Subcutaneous abdominal adipose tissue (tissue), 5 donors: ENCODE measurements around the gene TTPAL.

Source experiments
- H3K27ac ChIP-seq: one replicate; pipeline ENCODE4 v1.7.0; 2013; ENCODE audit warnings: low read depth, mild to moderate bottlenecking, inconsistent platforms, low read length, moderate library complexity
- H3K27me3 ChIP-seq, 5 donors: one replicate each; pipeline ENCODE4 v1.7.0; 2013; ENCODE audit warnings: low read length in 5 of 5, inconsistent platforms in 1 of 5; ENCODE audit not compliant: control insufficient read depth in 5 of 5, insufficient read depth in 4 of 5
- H3K36me3 ChIP-seq, 5 donors: one replicate each; pipeline ENCODE4 v1.7.0; 2013; ENCODE audit warnings: low read length in 5 of 5; ENCODE audit not compliant: control insufficient read depth in 5 of 5, insufficient read depth in 5 of 5
- H3K4me1 ChIP-seq, 5 donors: one replicate each; pipeline ENCODE4 v1.7.0; 2013; ENCODE audit warnings: low read length in 5 of 5, mild to moderate bottlenecking in 3 of 5, moderate library complexity in 1 of 5; ENCODE audit not compliant: control insufficient read depth in 5 of 5, insufficient read depth in 5 of 5
- H3K4me3 ChIP-seq, 5 donors: one replicate each; pipeline ENCODE4 v1.7.0; 2013; ENCODE audit warnings: low read length in 5 of 5, low read depth in 1 of 5
- H3K9ac ChIP-seq, 5 donors: one replicate each; pipeline ENCODE4 v1.7.0; 2013; ENCODE audit warnings: low read length in 5 of 5, mild to moderate bottlenecking in 4 of 5, moderate library complexity in 3 of 5
- H3K9me3 ChIP-seq, 5 donors: one replicate each; pipeline ENCODE4 v1.7.0; 2013; ENCODE audit warnings: low read length in 5 of 5; ENCODE audit not compliant: control insufficient read depth in 5 of 5
- donor health status: healthy.
- donor health status: healthy.
- donor health status: healthy.
- donor health status: healthy.
- donor health status: healthy.

TTPAL gene

DNA sequence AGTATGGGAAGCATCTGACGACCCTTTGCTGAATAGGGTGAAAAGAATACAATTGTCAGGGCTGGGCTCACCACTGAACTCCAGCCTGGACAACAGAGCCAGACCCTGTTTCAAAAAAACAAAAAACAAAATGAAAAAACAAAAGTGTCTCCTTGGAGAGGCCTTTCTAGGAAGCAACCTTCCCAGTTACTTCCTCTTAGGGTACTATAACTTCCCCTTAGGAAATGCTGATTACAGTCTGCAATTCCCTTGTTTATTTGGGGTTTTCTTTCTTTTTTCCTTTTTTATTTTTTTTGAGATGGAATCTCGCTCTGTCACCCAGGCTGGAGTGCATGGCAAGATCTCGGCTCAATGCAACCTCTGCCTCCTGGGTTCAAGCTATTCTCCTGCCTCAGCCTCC lies 20.5 kb upstream of the TTPAL start:
- Histone ChIP-seq H3K9me3 (no peaks in the 10 kb centered on the region), H3K27ac (no peak overlapping the region), H3K4me3 (no peak overlapping the region), H3K4me1 (peaks cover 0 to 3% (median 0%) of the 10 kb centered on the region in 5 donors), H3K27me3 (peaks cover 0 to 3% (median 0%) of the 10 kb centered on the region in 5 donors), H3K9ac (no peak overlapping the region), H3K36me3 (no peaks in the 10 kb centered on the region)

- Histone ChIP-seq H3K9ac (no peak overlapping the region), H3K36me3 (no peaks in the 10 kb centered on the region), H3K4me3 (no peak overlapping the region), H3K27me3 (no peaks in the 10 kb centered on the region), H3K9me3 (no peaks in the 10 kb centered on the region), H3K4me1 (peaks cover 0 to 3% (median 0%) of the 10 kb centered on the region in 5 donors), H3K27ac (no peak overlapping the region)
Measured at GRCh38 chr20:44456611-44457010, 19.1 kb upstream of the TTPAL start.

GRCh38 chr20:44457016-44457415 lies 18.7 kb upstream of the TTPAL start:
- Histone ChIP-seq H3K4me1 (peaks cover 0 to 3% (median 0%) of the 10 kb centered on the region in 5 donors), H3K27ac (no peak overlapping the region), H3K9me3 (no peaks in the 10 kb centered on the region), H3K4me3 (no peak overlapping the region), H3K9ac (no peak overlapping the region), H3K36me3 (no peaks in the 10 kb centered on the region), H3K27me3 (no peaks in the 10 kb centered on the region)

DNA sequence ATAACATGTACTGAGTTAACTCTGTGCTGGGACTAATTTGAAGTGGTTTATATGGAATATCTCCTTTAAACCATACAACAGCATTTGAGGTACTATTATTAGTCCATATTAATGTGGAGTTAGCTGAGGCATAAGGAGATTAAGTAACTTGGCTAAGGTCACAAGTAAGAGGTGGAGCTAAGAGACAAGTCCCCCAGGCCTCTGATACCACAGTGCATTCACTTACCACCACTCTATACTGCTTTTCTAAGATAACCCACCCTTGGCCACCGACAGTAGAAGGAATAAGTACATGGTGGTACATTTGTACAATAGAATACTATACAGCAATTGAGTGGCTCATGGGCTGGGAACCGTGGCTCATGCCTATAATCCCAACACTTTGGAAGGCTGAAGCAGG lies 16.4 kb upstream of the TTPAL start:
- Histone ChIP-seq H3K27me3 (no peaks in the 10 kb centered on the region), H3K4me1 (peaks cover 0 to 3% (median 0%) of the 10 kb centered on the region in 5 donors), H3K9ac (no peak overlapping the region), H3K9me3 (no peaks in the 10 kb centered on the region), H3K36me3 (no peaks in the 10 kb centered on the region), H3K4me3 (no peak overlapping the region), H3K27ac (no peak overlapping the region)

GRCh38 chr20:44460795-44461141 lies 14.9 kb upstream of the TTPAL start:
- Histone ChIP-seq H3K9ac (no peak overlapping the region), H3K4me3 (no peak overlapping the region), H3K36me3 (no peaks in the 10 kb centered on the region), H3K9me3 (no peaks in the 10 kb centered on the region), H3K27me3 (no peaks in the 10 kb centered on the region), H3K27ac (no peak overlapping the region), H3K4me1 (no peaks in the 10 kb centered on the region)

DNA sequence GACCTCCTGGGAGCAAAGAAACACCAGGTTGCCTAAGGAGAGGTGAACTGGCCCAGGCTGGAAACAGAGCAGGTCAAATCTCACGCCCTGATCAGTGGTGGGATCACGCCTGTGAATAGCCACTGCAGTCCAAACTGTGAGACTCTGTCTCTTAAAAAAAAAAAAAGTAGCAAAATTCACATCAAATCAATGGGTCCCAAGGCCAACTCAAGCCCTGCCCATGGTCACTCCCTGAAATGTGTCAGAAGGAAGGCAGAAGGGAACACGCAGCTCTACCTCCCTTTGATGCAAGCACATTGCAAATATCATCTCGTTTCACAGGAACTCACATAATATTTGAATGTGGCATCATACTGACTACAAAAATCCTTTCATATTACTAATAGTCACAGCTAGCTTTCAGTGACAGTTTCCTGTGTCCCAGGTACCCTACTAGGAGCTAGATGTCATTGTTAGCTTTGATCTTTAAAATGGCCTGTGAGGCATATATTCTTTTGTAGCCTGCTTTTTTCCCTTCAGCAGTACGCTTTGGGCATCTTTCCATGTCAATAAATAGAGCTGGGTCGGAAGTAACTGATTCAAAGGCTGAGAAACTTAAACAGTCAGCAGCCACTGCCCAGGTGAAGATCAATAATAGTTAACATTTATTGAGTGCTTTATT lies 14.4 kb upstream of the TTPAL start:
- H3K27me3 ChIP-seq, result no peaks in the 10 kb centered on the region
- H3K9ac ChIP-seq, result no peak overlapping the region
- no peaks in the 10 kb centered on the region for H3K4me1 ChIP-seq
- H3K36me3 ChIP-seq, result no peaks in the 10 kb centered on the region
- no peaks in the 10 kb centered on the region for H3K9me3 ChIP-seq
- no peak overlapping the region for H3K4me3 ChIP-seq
- no peak overlapping the region for H3K27ac ChIP-seq

DNA sequence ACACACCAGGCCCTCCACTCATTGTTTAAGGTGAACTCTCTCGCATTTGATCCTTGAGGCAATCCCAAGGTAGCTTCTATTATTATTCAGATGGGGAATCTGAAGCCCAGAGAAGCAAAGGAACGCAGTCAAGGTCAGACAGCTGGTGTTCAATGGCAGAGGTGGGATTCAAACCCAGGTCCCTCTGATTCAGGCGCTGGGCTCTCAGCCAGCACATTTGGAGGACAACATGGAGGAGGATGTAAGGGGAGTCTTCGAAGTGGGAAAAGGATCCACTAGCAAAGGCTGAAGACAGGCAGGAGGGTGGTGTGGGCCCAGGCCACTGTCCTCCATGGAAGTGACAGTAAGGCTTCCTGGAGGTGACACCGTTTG lies 13.9 kb upstream of the TTPAL start:
- no peaks in the 10 kb centered on the region for H3K9me3 ChIP-seq
- H3K27ac ChIP-seq, result no peak overlapping the region
- no peak overlapping the region for H3K9ac ChIP-seq
- H3K4me3 ChIP-seq, result no peak overlapping the region
- H3K4me1 ChIP-seq, result peaks cover 0 to under 1% (median 0%) of the 10 kb centered on the region in 5 donors
- no peaks in the 10 kb centered on the region for H3K27me3 ChIP-seq
- H3K36me3 ChIP-seq, result no peaks in the 10 kb centered on the region

GRCh38 chr20:44463466-44463865 lies 12.2 kb upstream of the TTPAL start:
- Histone ChIP-seq H3K4me3 (no peak overlapping the region), H3K27me3 (no peaks in the 10 kb centered on the region), H3K9ac (no peak overlapping the region), H3K9me3 (no peaks in the 10 kb centered on the region), H3K4me1 (peaks cover 3 to 17% (median 16%) of the 10 kb centered on the region in 5 donors), H3K36me3 (no peaks in the 10 kb centered on the region), H3K27ac (no peak overlapping the region)

DNA sequence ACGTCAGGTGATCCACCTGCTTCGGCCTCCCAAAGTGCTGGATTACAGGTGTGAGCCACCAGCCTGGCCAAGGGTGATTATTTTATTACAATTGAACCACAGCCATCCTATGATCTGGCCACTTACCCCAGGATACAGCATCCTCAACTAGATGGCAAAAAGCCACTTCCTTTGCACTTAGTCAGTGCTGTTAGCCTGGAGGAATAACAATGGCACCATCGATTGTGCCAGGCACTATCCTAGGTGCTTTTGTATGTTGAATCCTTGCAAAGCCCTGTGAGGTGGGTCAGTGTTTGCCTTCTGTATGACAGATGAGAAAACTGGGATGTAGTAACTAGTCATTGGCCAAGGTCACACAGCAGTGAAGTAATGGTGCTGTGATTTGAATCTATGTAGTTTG lies 11.2 kb upstream of the TTPAL start:
- Histone ChIP-seq H3K36me3 (no peaks in the 10 kb centered on the region), H3K9ac (no peak overlapping the region), H3K4me1 (peaks cover 3 to 18% (median 16%) of the 10 kb centered on the region in 5 donors), H3K9me3 (no peaks in the 10 kb centered on the region), H3K27me3 (no peaks in the 10 kb centered on the region), H3K4me3 (no peak overlapping the region), H3K27ac (no peak overlapping the region)

GRCh38 chr20:44465001-44465560 lies 10.6 kb upstream of the TTPAL start:
- H3K4me3 ChIP-seq, result no peak overlapping the region
- H3K9ac ChIP-seq, result no peak overlapping the region
- no peaks in the 10 kb centered on the region for H3K9me3 ChIP-seq
- no peaks in the 10 kb centered on the region for H3K36me3 ChIP-seq
- peaks cover 3 to 18% (median 16%) of the 10 kb centered on the region in 5 donors for H3K4me1 ChIP-seq
- H3K27me3 ChIP-seq, result no peaks in the 10 kb centered on the region
- no peak overlapping the region for H3K27ac ChIP-seq
